Ectodermal cell (in vitro differentiated cells): ENCODE results near the gene ALMS1.

Source experiments
- H3K27ac ChIP-seq: 2 replicates; pipeline ENCODE4 v1.7.0; 2013; ENCODE audit warnings: mild to moderate bottlenecking, low read depth, low read length; ENCODE audit not compliant: insufficient read depth, poor library complexity, severe bottlenecking
- H3K27me3 ChIP-seq: 2 replicates; pipeline ENCODE4 v1.7.0; 2013; ENCODE audit warnings: mild to moderate bottlenecking, low read length; ENCODE audit not compliant: insufficient read depth, control insufficient read depth, poor library complexity, severe bottlenecking
- H3K36me3 ChIP-seq: one replicate; pipeline ENCODE4 v1.7.0; 2013; ENCODE audit warnings: low read length; ENCODE audit not compliant: control insufficient read depth, insufficient read depth
- H3K4me1 ChIP-seq: one replicate; pipeline ENCODE4 v1.7.0; 2013; ENCODE audit warnings: low read length; ENCODE audit not compliant: control insufficient read depth, insufficient read depth
- H3K4me3 ChIP-seq: 2 replicates; pipeline ENCODE4 v1.7.0; 2013; ENCODE audit warnings: low read depth, low read length, control low read depth; ENCODE audit not compliant: insufficient read depth
- H3K9me3 ChIP-seq: 2 replicates; pipeline ENCODE4 v1.7.0; 2013; ENCODE audit warnings: mild to moderate bottlenecking, low read length, moderate library complexity; ENCODE audit not compliant: control insufficient read depth
- WGBS, 2 experiments: methylation state at CpG; one replicate each; pipeline ENCODE4 v1.1.7; 2013; ENCODE audit warnings: missing lambda C conversion rate in 2 of 2; 5-methylcytosine and 5-hydroxymethylcytosine counted together

ALMS1 gene

DNA sequence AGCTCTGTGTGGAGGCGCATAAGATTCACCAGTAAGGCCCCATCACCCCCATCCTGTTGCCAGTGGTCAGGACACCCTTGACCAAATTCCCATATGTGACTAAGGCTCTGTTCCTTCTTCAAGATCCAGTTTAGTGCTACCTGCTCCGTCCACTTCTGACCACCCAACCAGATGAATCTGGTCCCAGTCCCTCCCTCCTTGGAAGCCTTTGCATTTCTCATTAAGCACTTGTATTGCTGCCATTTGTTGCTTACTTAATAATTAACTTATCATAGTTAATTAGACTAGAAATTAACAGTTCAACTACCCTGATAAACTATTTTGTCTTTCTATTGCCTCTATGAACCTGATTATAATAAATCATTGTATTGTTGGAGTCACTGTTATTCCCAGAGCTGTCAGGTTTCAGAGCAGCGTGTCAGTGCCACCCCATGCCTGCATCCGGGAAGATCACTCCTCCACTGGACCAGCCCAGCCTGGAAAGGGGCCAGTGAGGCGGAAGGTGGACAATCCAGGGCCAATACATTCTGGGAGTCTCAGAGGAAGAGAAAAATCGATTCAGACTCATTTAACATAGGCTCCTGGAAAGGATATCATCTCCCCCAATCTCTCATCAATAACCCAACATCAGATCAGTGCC lies 266.1 kb downstream of the ALMS1 start:
- no peaks in the 10 kb centered on the region for H3K27me3 ChIP-seq
- H3K4me3 ChIP-seq: no peak overlapping the region
- no peaks in the 10 kb centered on the region for H3K36me3 ChIP-seq
- no peaks in the 10 kb centered on the region for H3K4me1 ChIP-seq
- no peak overlapping the region for H3K27ac ChIP-seq
- H3K9me3 ChIP-seq: peaks cover 2% of the 10 kb centered on the region
- WGBS, 2 experiments: 82 to 84% methylated on average over 6 of the region's 6 CpGs

DNA sequence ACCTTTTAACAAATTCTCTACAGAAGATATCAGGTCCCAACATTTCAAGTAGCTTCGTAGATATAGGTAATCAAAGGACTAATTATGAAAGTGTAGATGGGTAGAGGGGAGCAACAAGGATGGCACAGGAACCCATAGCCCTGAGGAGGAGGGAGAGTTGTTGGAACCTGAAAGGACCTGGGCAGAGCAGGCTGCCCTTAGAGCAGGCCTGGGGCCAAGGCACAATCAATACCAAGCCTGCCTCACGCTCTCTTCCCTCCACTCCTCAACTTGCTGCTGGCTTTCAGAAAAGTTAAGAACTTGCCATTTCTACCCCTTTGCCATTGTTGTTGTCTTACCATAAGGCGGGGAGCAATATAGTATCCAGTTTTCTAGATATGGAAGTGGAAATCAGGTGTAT lies 266.7 kb downstream of the ALMS1 start:
- Histone ChIP-seq H3K4me1 (no peaks in the 10 kb centered on the region), H3K4me3 (no peak overlapping the region), H3K27ac (no peak overlapping the region), H3K36me3 (no peaks in the 10 kb centered on the region), H3K27me3 (no peaks in the 10 kb centered on the region), H3K9me3 (peaks cover 2% of the 10 kb centered on the region)
- 79 to 96% methylated on average over 2 to 3 of the region's 3 CpGs for WGBS, 2 experiments

DNA sequence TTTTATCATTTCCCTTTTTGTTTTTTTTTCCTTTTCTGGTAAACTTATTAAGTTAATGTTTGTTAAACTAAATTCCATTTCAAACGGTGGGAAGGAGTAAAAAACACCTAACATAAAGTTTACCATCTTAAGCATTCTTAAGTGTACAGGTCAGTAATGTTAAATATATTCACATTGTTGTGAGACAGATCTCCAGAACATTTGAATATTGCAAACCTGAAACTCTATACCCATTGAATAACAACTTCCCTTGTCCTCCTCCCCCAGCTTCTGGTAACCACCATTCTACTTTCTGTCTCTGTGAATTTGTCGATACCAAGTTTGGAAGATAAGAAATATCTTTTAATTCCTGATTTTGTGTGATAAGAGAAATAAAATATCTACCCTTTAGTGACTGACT lies 268.5 kb downstream of the ALMS1 start:
- Histone ChIP-seq H3K4me1 (no peaks in the 10 kb centered on the region), H3K27ac (no peak overlapping the region), H3K4me3 (no peak overlapping the region), H3K9me3 (no peaks in the 10 kb centered on the region), H3K27me3 (no peaks in the 10 kb centered on the region), H3K36me3 (no peaks in the 10 kb centered on the region)
- WGBS, 2 experiments: 100% methylated on average over 1 of the region's 2 CpGs; no CpG with 5 or more reads in 1 of the 2 experiments
